Measurements from ENCODE around the gene ADM2. TPM values are rescaled to one million over a fixed set of nuclear protein-coding genes. Genes with fewer than 3 reads are reported as not detected.
A peak's percentile ranks its signal among the peaks of the same experiment; 100 is the strongest.

Gene ADM2
- total and polyA plus RNA-seq, 2 of the 13 experiments (the other 11 are each of a cell fraction or from before 2014, with no cell fraction given), result 1.2 to 3.0 TPM

- TF ChIP-seq, protein P1, sequence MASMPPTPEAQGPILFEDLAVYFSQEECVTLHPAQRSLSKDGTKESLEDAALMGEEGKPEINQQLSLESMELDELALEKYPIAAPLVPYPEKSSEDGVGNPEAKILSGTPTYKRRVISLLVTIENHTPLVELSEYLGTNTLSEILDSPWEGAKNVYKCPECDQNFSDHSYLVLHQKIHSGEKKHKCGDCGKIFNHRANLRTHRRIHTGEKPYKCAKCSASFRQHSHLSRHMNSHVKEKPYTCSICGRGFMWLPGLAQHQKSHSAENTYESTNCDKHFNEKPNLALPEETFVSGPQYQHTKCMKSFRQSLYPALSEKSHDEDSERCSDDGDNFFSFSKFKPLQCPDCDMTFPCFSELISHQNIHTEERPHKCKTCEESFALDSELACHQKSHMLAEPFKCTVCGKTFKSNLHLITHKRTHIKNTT (CRISPR knock-in tag; IDR thresholded peaks at IDR 0.05), result no peak
- TF ChIP-seq ZNF609 (CRISPR knock-in tag; IDR thresholded peaks at IDR 0.05; ENCODE audit: borderline replicate concordance) (0 out of 2 replicates have a peak, but pooled peaks have one; percentile 44), ZNF367 (CRISPR knock-in tag; IDR thresholded peaks at IDR 0.05; ENCODE audit: borderline replicate concordance) (no peak), ZNF12 (CRISPR knock-in tag; IDR thresholded peaks at IDR 0.05) (no peak), TAF15 (IDR thresholded peaks at IDR 0.05; ENCODE audit: low read depth, low read length, poor library complexity, severe bottlenecking) (peak; percentile 94), ZNF879 (CRISPR knock-in tag; IDR thresholded peaks at IDR 0.05) (no peak), ZNF775 (CRISPR knock-in tag; IDR thresholded peaks at IDR 0.05; ENCODE audit: borderline replicate concordance) (no peak), HOMEZ (CRISPR knock-in tag; IDR thresholded peaks at IDR 0.05; ENCODE audit: low read depth) (no peak), HDAC2 (CRISPR knock-in tag; IDR thresholded peaks at IDR 0.05) (no peak), TEAD2 (CRISPR knock-in tag; IDR thresholded peaks at IDR 0.05) (no peak), ZFP62 (CRISPR knock-in tag; IDR thresholded peaks at IDR 0.05) (no peak), SAP130 (CRISPR knock-in tag; IDR thresholded peaks at IDR 0.05; ENCODE audit: low read depth) (no peak; the same call in none of the 2 replicates), JUND (CRISPR knock-in tag; IDR thresholded peaks at IDR 0.05) (0 out of 2 replicates have a peak, but pooled peaks have one; percentile 39), KDM2A (CRISPR knock-in tag; IDR thresholded peaks at IDR 0.05; ENCODE audit: borderline replicate concordance, low read depth) (peak; percentile 15; the same call in 1 of the 2 replicates), SOX6 (IDR thresholded peaks at IDR 0.05) (no peak), SOX6 (CRISPR knock-in tag; IDR thresholded peaks at IDR 0.05) (no peak), GATAD2A (CRISPR knock-in tag; IDR thresholded peaks at IDR 0.05) (no peak), ZNF234 (CRISPR knock-in tag; conservative IDR thresholded peaks at IDR 0.05) (no peak; the same call in 1 of the 2 replicates), PHF5A (CRISPR knock-in tag; IDR thresholded peaks at IDR 0.05; ENCODE audit: low read depth, unreplicated experiment) (no peak), ZZZ3 (CRISPR knock-in tag; IDR thresholded peaks at IDR 0.05; ENCODE audit: borderline replicate concordance) (no peak), SNAPC2 (CRISPR knock-in tag; IDR thresholded peaks at IDR 0.05) (no peak; the same call in 1 of the 2 replicates), POGZ (CRISPR knock-in tag; IDR thresholded peaks at IDR 0.05) (no peak)
- TF ChIP-seq, protein P2, sequence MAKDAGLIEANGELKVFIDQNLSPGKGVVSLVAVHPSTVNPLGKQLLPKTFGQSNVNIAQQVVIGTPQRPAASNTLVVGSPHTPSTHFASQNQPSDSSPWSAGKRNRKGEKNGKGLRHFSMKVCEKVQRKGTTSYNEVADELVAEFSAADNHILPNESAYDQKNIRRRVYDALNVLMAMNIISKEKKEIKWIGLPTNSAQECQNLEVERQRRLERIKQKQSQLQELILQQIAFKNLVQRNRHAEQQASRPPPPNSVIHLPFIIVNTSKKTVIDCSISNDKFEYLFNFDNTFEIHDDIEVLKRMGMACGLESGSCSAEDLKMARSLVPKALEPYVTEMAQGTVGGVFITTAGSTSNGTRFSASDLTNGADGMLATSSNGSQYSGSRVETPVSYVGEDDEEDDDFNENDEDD (CRISPR knock-in tag; IDR thresholded peaks at IDR 0.05; ENCODE audit: borderline replicate concordance), result no peak
Observed at GRCh38 chr22:50530877-50531545, 49.7 kb downstream of the ADM2 start (continued).

All from HepG2 (cell line).